BLaER1 treated with 17β-estradiol and CSF1 and Interleukin-3, amounts not matched to agents 10 nM and 100 nM (cell line): Measurements from ENCODE around the gene KIF16B.

Experiments used
- H3K27ac ChIP-seq, 11 experiments: shearing (Covaris generic); formaldehyde crosslinking; 2 replicates each; pipeline ENCODE4 v1.8.1; 2022
- H3K27me3 ChIP-seq, 11 experiments: shearing (Covaris generic); formaldehyde crosslinking; 2 replicates each; pipeline ENCODE4 v1.8.1; 2022
- H3K36me3 ChIP-seq, 11 experiments: shearing (Covaris generic); formaldehyde crosslinking; 2 replicates each; pipeline ENCODE4 v1.8.1; 2022
- H3K4me1 ChIP-seq, 10 experiments: shearing (Covaris generic); formaldehyde crosslinking; 2 replicates each; pipeline ENCODE4 v1.8.1; 2022
- H3K4me2 ChIP-seq, 11 experiments: shearing (Covaris generic); formaldehyde crosslinking; 2 replicates each; pipeline ENCODE4 v1.8.1; 2022
- H3K4me3 ChIP-seq, 10 experiments: shearing (Covaris generic); formaldehyde crosslinking; 2 replicates each; pipeline ENCODE4 v1.8.1; 2022
- H3K9ac ChIP-seq, 11 experiments: shearing (Covaris generic); formaldehyde crosslinking; 2 replicates each; pipeline ENCODE4 v1.8.1; 2022
- H3K9me3 ChIP-seq, 11 experiments: shearing (Covaris generic); formaldehyde crosslinking; replicated peaks in 1 of 11; 2 replicates each; pipeline ENCODE4 v1.8.1; 2022
- H4K20me1 ChIP-seq, 11 experiments: shearing (Covaris generic); formaldehyde crosslinking; 2 replicates each; pipeline ENCODE4 v1.8.1; 2022
- Cebpa-rat ChIP-seq, 11 experiments: shearing (Covaris generic); IDR thresholded peaks; 2 replicates each; pipeline ENCODE4 v1.8.1; 2022

KIF16B gene

GRCh38 chr20:16412906-16413305, 160.3 kb downstream of the KIF16B start:
- TF ChIP-seq Cebpa-rat (IDR thresholded peaks at IDR 0.05), result no peak

GRCh38 chr20:16411361-16411760, 161.9 kb downstream of the KIF16B start:
- no peaks in the 10 kb centered on the region for H3K27me3 ChIP-seq
- no peak overlapping the region for H3K4me3 ChIP-seq
- TF ChIP-seq Cebpa-rat (IDR thresholded peaks at IDR 0.05), result no peak
- no peak overlapping the region for H3K9ac ChIP-seq
- H3K4me1 ChIP-seq, result no peaks in the 10 kb centered on the region
- H3K36me3 ChIP-seq, result peaks cover 18 to 89% (median 67%) of the 10 kb centered on the region in 11 experiments
- peaks cover 24 to 29% (median 28%) of the 10 kb centered on the region in 11 experiments for H3K9me3 ChIP-seq
- no peaks in the 10 kb centered on the region for H4K20me1 ChIP-seq
- no peak overlapping the region for H3K4me2 ChIP-seq
- H3K27ac ChIP-seq, result no peak overlapping the region

More at GRCh38 chr20:16412906-16413305, 160.3 kb downstream of the KIF16B start:
- H3K4me1 ChIP-seq, result no peaks in the 10 kb centered on the region
- H3K27ac ChIP-seq, result no peak overlapping the region
- no peak overlapping the region for H3K9ac ChIP-seq
- H3K27me3 ChIP-seq, result no peaks in the 10 kb centered on the region
- no peak overlapping the region for H3K4me3 ChIP-seq
- H3K36me3 ChIP-seq, result peaks cover 24 to 87% (median 63%) of the 10 kb centered on the region in 11 experiments
- H3K4me2 ChIP-seq, result no peak overlapping the region
- H4K20me1 ChIP-seq, result no peaks in the 10 kb centered on the region
- peaks cover 24 to 35% (median 28%) of the 10 kb centered on the region in 11 experiments for H3K9me3 ChIP-seq

GRCh38 chr20:16410626-16411025, 162.6 kb downstream of the KIF16B start:
- H3K9ac ChIP-seq, result no peak overlapping the region
- H3K27ac ChIP-seq, result no peak overlapping the region
- H3K4me1 ChIP-seq, result no peaks in the 10 kb centered on the region
- no peak overlapping the region for H3K4me2 ChIP-seq
- H4K20me1 ChIP-seq, result no peaks in the 10 kb centered on the region
- TF ChIP-seq Cebpa-rat (IDR thresholded peaks at IDR 0.05), result no peak
- H3K36me3 ChIP-seq, result peaks cover 25 to 89% (median 75%) of the 10 kb centered on the region in 11 experiments
- H3K27me3 ChIP-seq, result no peaks in the 10 kb centered on the region
- peaks cover 24 to 29% (median 28%) of the 10 kb centered on the region in 11 experiments for H3K9me3 ChIP-seq
- H3K4me3 ChIP-seq, result no peak overlapping the region

GRCh38 chr20:16408981-16409380, 164.3 kb downstream of the KIF16B start:
- no peak overlapping the region for H3K4me3 ChIP-seq
- TF ChIP-seq Cebpa-rat (IDR thresholded peaks at IDR 0.05), result no peak
- H3K9me3 ChIP-seq, result peaks cover 24 to 39% (median 28%) of the 10 kb centered on the region in 11 experiments
- no peak overlapping the region for H3K9ac ChIP-seq
- H3K27ac ChIP-seq, result no peak overlapping the region
- no peaks in the 10 kb centered on the region for H3K4me1 ChIP-seq
- no peaks in the 10 kb centered on the region for H3K27me3 ChIP-seq
- no peak overlapping the region for H3K4me2 ChIP-seq
- H3K36me3 ChIP-seq, result peaks cover 42 to 89% (median 81%) of the 10 kb centered on the region in 11 experiments
- H4K20me1 ChIP-seq, result no peaks in the 10 kb centered on the region

GRCh38 chr20:16407251-16408067, 165.8 kb downstream of the KIF16B start:
- Histone ChIP-seq H3K36me3 (peaks cover 57 to 94% (median 85%) of the 10 kb centered on the region in 11 experiments), H3K4me3 (no peak overlapping the region), H3K4me1 (peaks cover under 1 to 4% (median 2%) of the 10 kb centered on the region in 10 experiments; a peak in 15 of 20 replicates), H3K27me3 (no peaks in the 10 kb centered on the region), H3K4me2 (no peak overlapping the region), H3K9ac (no peak overlapping the region), H3K27ac (no peak overlapping the region), H3K9me3 (peaks cover 21 to 35% (median 22%) of the 10 kb centered on the region in 11 experiments), H4K20me1 (no peaks in the 10 kb centered on the region)
- TF ChIP-seq Cebpa-rat (IDR thresholded peaks at IDR 0.05), result no peak

GRCh38 chr20:16405254-16405653, 168.0 kb downstream of the KIF16B start:
- Histone ChIP-seq H3K4me1 (peaks cover 6 to 23% (median 16%) of the 10 kb centered on the region in 10 experiments; a peak in 19 of 20 replicates), H3K9me3 (peaks cover under 1 to 27% (median 11%) of the 10 kb centered on the region in 11 experiments; a peak in 18 of 22 replicates), H3K36me3 (peaks cover 49 to 94% (median 77%) of the 10 kb centered on the region in 11 experiments), H3K4me2 (no peak overlapping the region), H3K9ac (no peak overlapping the region), H4K20me1 (no peaks in the 10 kb centered on the region), H3K27ac (no peak overlapping the region), H3K27me3 (no peaks in the 10 kb centered on the region), H3K4me3 (no peak overlapping the region)
- TF ChIP-seq Cebpa-rat (IDR thresholded peaks at IDR 0.05), result no peak

GRCh38 chr20:16404640-16405039, 168.6 kb downstream of the KIF16B start:
- Histone ChIP-seq H3K4me1 (peaks cover 6 to 29% (median 21%) of the 10 kb centered on the region in 10 experiments; a peak in 19 of 20 replicates), H4K20me1 (no peaks in the 10 kb centered on the region), H3K9me3 (peaks cover 0 to 33% (median 12%) of the 10 kb centered on the region in 11 experiments; a peak in 15 of 22 replicates), H3K27me3 (no peaks in the 10 kb centered on the region), H3K27ac (no peak overlapping the region), H3K9ac (no peak overlapping the region), H3K4me3 (no peak overlapping the region), H3K4me2 (no peak overlapping the region), H3K36me3 (peaks cover 50 to 100% (median 81%) of the 10 kb centered on the region in 11 experiments)
- TF ChIP-seq Cebpa-rat (IDR thresholded peaks at IDR 0.05), result no peak

- Histone ChIP-seq H3K4me3 (no peak overlapping the region), H3K36me3 (peaks cover 51 to 100% (median 78%) of the 10 kb centered on the region in 11 experiments), H3K4me2 (no peak overlapping the region), H3K9ac (no peak overlapping the region), H4K20me1 (no peaks in the 10 kb centered on the region), H3K27ac (no peak overlapping the region), H3K27me3 (no peaks in the 10 kb centered on the region), H3K9me3 (peaks cover 0 to 36% (median 12%) of the 10 kb centered on the region in 11 experiments; a peak in 15 of 22 replicates), H3K4me1 (peaks cover 6 to 34% (median 25%) of the 10 kb centered on the region in 10 experiments)
- no peak for TF ChIP-seq Cebpa-rat (IDR thresholded peaks at IDR 0.05)
Measured at GRCh38 chr20:16404171-16404570, 169.1 kb downstream of the KIF16B start.

GRCh38 chr20:16400234-16400633, 173.0 kb downstream of the KIF16B start:
- Histone ChIP-seq H3K4me2 (peak overlapping the region in 3 of 11 experiments; percentile 63 to 81 (median 72); a peak in 3 of 22 replicates), H3K4me3 (no peak overlapping the region), H3K9me3 (peaks cover 0 to 39% (median 12%) of the 10 kb centered on the region in 11 experiments; a peak in 15 of 22 replicates), H3K4me1 (peaks cover 14 to 51% (median 37%) of the 10 kb centered on the region in 10 experiments), H3K27me3 (no peaks in the 10 kb centered on the region), H4K20me1 (no peaks in the 10 kb centered on the region), H3K36me3 (peaks cover 35 to 83% (median 47%) of the 10 kb centered on the region in 11 experiments), H3K9ac (no peak overlapping the region), H3K27ac (no peak overlapping the region)
- no peak for TF ChIP-seq Cebpa-rat (IDR thresholded peaks at IDR 0.05)
